ENCODE results near the gene PIGU.

GRCh38 chr20:34647737-34648136 is 29.2 kb downstream of the PIGU start:
- TF ChIP-seq CTCF (conservative IDR thresholded peaks at IDR 0.05; ENCODE audit: low read length) (no peak), EZH2phosphoT487 (IDR thresholded peaks at IDR 0.05; ENCODE audit: borderline replicate concordance, low read depth, low read length) (no peak)

All from OCI-LY7 (cell line).